Osteocyte (in vitro differentiated cells): ENCODE results near the gene GAGE10. TPM values are rescaled to one million over a fixed set of nuclear protein-coding genes. Genes with fewer than 3 reads are reported as not detected.
"Not testable (repeated sequence)": the region's sequence is repeated elsewhere in the genome, so short reads cannot be mapped to it uniquely, and the experiment has no call there.

Source experiments
- DNase-seq: peaks from one replicate; pipeline ENCODE4 v3.0.0; 2021; ENCODE audit warnings: mixed read lengths; ENCODE audit not compliant: unreplicated experiment; ENCODE audit errors: extremely low spot score
- H3K27ac Mint-ChIP-seq: one replicate; pipeline ENCODE4 v1.8.0; 2021; ENCODE audit warnings: mild to moderate bottlenecking, mixed read lengths; ENCODE audit not compliant: unreplicated experiment
- H3K27me3 Mint-ChIP-seq: one replicate; pipeline ENCODE4 v1.8.0; 2021; ENCODE audit warnings: mixed read lengths; ENCODE audit not compliant: unreplicated experiment
- H3K36me3 Mint-ChIP-seq: one replicate; pipeline ENCODE4 v1.8.0; 2021; ENCODE audit warnings: mixed read lengths; ENCODE audit not compliant: unreplicated experiment
- H3K4me1 Mint-ChIP-seq: one replicate; pipeline ENCODE4 v1.8.0; 2021; ENCODE audit warnings: mixed read lengths; ENCODE audit not compliant: unreplicated experiment
- H3K4me3 Mint-ChIP-seq: one replicate; pipeline ENCODE4 v1.8.0; 2021; ENCODE audit warnings: mild to moderate bottlenecking, moderate library complexity, mixed read lengths; ENCODE audit not compliant: unreplicated experiment
- H3K9me3 Mint-ChIP-seq: one replicate; pipeline ENCODE4 v1.8.0; 2021; ENCODE audit warnings: mixed read lengths; ENCODE audit not compliant: unreplicated experiment
- total RNA-seq: library from RNA; stranded (reverse); gene quantifications from 2 replicates; pipeline ENCODE4 v1.2.1, GENCODE V29; 2021

GAGE10 gene
- total RNA-seq, 1 donor from 2014 or later = not detected

DNA sequence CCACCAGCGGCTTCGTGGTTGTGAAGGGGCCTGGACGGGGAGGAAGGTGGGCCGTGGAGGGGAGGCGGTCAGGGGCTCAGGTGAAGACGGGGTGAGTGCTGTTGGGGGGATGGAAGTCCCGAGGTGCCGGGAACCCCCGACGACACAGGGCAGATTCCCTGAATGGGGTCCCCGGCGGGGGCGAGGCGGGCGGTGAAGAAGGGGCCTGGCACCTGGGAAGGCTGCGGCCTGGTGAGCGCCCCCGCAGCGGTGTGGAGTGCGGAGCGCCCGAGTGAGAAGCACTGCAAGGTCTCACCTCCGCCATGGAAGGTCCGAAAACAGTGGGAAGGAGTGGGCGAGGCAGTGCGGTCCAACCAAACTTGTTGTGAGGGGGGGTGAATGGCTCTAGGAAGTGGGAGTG, 28.4 kb downstream of the GAGE10 start:
- H3K4me1 Mint-ChIP-seq, H3K9me3 Mint-ChIP-seq, DNase-seq, H3K27ac Mint-ChIP-seq, H3K36me3 Mint-ChIP-seq, H3K27me3 Mint-ChIP-seq, H3K4me3 Mint-ChIP-seq: not testable (repeated sequence)

DNA sequence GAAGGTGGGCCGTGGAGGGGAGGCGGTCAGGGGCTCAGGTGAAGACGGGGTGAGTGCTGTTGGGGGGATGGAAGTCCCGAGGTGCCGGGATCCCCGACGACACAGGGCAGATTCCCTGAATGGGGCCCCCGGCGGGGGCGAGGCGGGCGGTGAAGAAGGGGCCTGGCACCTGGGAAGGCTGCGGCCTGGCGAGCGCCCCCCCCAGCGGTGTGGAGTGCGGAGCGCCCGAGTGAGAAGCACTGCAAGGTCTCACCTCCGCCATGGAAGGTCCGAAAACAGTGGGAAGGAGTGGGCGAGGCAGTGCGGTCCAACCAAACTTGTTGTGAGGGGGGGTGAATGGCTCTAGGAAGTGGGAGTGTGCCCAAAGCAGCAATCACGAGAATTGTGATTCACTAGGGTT, 38.0 kb downstream of the GAGE10 start:
- H3K9me3 Mint-ChIP-seq, H3K36me3 Mint-ChIP-seq, H3K27ac Mint-ChIP-seq, H3K4me1 Mint-ChIP-seq, H3K27me3 Mint-ChIP-seq, H3K4me3 Mint-ChIP-seq: not testable (repeated sequence)
- peak; percentile 96 for DNase-seq

DNA sequence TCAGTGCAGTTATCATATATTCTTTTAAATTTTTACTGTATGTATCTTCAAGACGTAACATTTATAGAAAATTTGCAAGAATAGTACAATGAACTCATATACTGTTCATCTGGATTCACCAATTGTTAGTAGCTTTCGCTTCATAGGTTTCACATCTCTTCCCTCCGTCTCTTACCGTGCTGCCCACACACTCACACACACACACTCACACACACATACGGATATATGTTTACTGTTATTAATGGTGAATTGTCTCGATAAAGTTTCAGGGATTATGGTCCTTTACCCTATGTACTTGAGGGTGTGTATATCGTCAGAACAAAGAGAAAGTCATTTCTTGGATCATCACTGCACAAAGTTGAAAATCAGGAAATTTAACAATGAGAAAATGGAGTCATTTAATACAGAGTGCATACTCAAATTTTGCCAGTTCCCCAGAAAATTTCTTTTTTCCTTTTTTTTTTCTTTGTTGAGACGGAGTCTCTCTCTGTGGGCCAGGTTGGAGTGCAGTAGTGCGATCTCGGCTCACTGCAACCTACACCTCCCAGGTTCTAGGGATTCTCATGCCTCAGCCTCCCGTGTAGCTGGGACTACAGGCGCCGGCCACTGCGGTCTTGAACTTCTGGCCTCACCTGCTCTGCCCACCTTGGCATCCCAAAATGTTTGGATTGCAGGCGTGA, 41.2 kb downstream of the GAGE10 start:
- not testable (repeated sequence) for H3K9me3 Mint-ChIP-seq, H3K27ac Mint-ChIP-seq, H3K4me3 Mint-ChIP-seq, H3K27me3 Mint-ChIP-seq, H3K36me3 Mint-ChIP-seq, H3K4me1 Mint-ChIP-seq
- peak; percentile 76 for DNase-seq

DNA sequence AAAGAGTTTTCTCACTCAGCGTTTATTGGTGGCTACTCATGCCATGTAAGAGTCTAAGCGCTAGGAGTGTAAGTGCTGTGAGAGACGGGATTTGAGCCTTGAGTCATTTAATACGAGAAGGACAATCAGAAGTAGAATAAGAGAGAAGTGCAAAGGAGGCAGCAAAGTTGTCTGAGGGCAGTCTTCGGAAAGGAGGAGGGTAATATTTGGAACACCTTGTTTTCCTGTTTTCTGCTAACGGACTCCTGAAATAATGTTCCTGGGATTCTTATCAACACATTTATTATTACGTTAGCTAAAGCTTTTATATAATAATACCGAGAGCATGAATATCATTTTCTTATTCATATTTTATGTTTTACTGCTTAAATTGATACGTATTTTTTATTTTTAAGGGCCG, 42.0 kb downstream of the GAGE10 start:
- not testable (repeated sequence) for H3K4me1 Mint-ChIP-seq, H3K36me3 Mint-ChIP-seq, H3K4me3 Mint-ChIP-seq

DNA sequence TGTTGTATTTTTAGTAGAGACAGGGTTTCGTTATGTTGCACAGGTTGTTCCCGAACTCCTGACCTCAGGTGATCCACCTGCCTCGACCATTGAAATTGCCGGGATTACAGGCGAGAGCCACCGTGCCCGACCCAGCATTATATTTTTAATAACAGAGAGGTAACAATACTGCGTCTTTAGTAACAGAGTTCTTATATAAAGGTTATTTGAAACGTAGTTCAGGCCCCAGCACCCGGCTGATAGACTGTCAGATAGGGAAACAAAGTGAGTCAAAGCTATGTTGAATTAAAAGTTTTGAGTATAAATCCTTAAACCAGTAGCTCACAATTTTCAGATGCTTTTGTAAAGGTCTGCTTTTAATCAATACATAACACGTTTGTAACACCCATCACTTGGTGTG, 42.7 kb downstream of the GAGE10 start:
- not testable (repeated sequence) for H3K27ac Mint-ChIP-seq, H3K4me3 Mint-ChIP-seq, H3K4me1 Mint-ChIP-seq, H3K27me3 Mint-ChIP-seq, H3K36me3 Mint-ChIP-seq, H3K9me3 Mint-ChIP-seq
- peak; percentile 94 for DNase-seq

More for the DNA sequence above, 42.0 kb downstream of the GAGE10 start:
- not testable (repeated sequence) for H3K27me3 Mint-ChIP-seq, H3K9me3 Mint-ChIP-seq, H3K27ac Mint-ChIP-seq
- DNase-seq = peak; percentile 85

Other genes starting within 250 kb of the GAGE10 start
- gene CCDC120, start 244.6 kb upstream of the GAGE10 start, total RNA-seq = 8.5 and 9.6 TPM in 2 replicates
- 55.3 and 58.5 TPM in 2 replicates for gene PRAF2, start 229.6 kb upstream of the GAGE10 start, total RNA-seq
- gene WDR45, start 223.8 kb upstream of the GAGE10 start, total RNA-seq = 91.3 and 95.8 TPM in 2 replicates
- gene GPKOW, start 179.9 kb upstream of the GAGE10 start, total RNA-seq = 23.3 and 23.9 TPM in 2 replicates
- 1.2 and 2.3 TPM in 2 replicates for gene MAGIX, start 140.9 kb upstream of the GAGE10 start, total RNA-seq
- gene PLP2, start 131.7 kb upstream of the GAGE10 start, total RNA-seq = 97.4 and 100 TPM in 2 replicates
- gene PRICKLE3, start 117.3 kb upstream of the GAGE10 start, total RNA-seq = 7.7 and 8.5 TPM in 2 replicates
- 1.5 and 2.3 TPM in 2 replicates for gene SYP, start 103.5 kb upstream of the GAGE10 start, total RNA-seq
- gene CACNA1F, start 70.3 kb upstream of the GAGE10 start, total RNA-seq = not detected in 2 replicates
- 14.1 and 14.3 TPM in 2 replicates for gene CCDC22, start 68.2 kb upstream of the GAGE10 start, total RNA-seq
- gene FOXP3, start 38.9 kb upstream of the GAGE10 start, total RNA-seq = 0.13 TPM in 1 of 2 replicates, not detected in the other
- 9.0 and 9.2 TPM in 2 replicates for gene PPP1R3F, start 33.9 kb upstream of the GAGE10 start, total RNA-seq
- not detected in 2 replicates for gene GAGE12J, start 18.4 kb downstream of the GAGE10 start, total RNA-seq
- gene GAGE13, start 27.9 kb downstream of the GAGE10 start, total RNA-seq = not detected in 2 replicates
- gene GAGE12C, start 228.5 kb downstream of the GAGE10 start, total RNA-seq = not detected in 2 replicates
- not detected in 2 replicates for gene GAGE12D, start 238.1 kb downstream of the GAGE10 start, total RNA-seq
- gene GAGE12E, start 247.6 kb downstream of the GAGE10 start, total RNA-seq = not detected in 2 replicates